HepG2 (cell line): Measurements from ENCODE around the gene CCNL1. TPM values are rescaled to one million over a fixed set of nuclear protein-coding genes. Genes with fewer than 3 reads are reported as not detected.

Source experiments
- ATAC-seq: fragments of 200-7000 bp; cut with Tn5 transposase; 3 replicates; pipeline ENCODE4 v1.9.1; 2020; ENCODE audit warnings: mild to moderate bottlenecking, moderate library complexity
- BruUV-seq: library from RNA; stranded (reverse); fragments of 400-500 nt; replicated peaks from 2 replicates; lab custom pipeline; 2021; lab: Mats Ljungman, UMichigan
- CTCF ChIA-PET: fragments of 300-600 bp; formaldehyde crosslinking; extraction: SDS; loops from one replicate; lab custom pipeline; 2021; ENCODE audit warnings: low total read pairs, inconsistent platforms, low intra/inter-chr PET ratio; lab: Yijun Ruan, JAX
- POLR2A ChIA-PET: fragments of 350-600 bp; sonication (Branson Sonifier 250); formaldehyde crosslinking; loops from one replicate; lab custom pipeline; 2020; ENCODE audit warnings: antibody characterized with exemption, inconsistent platforms; lab: Yijun Ruan, JAX
- DNase-seq: peaks from one replicate; pipeline ENCODE4 v3.0.0-alpha.2; 2015; ENCODE audit warnings: low spot score
- FAIRE-seq: peaks from 3 replicates; lab custom pipeline; 2011; peaks lifted over from hg19 to GRCh38; lab: Jason Lieb, UNC
- H2AFZ ChIP-seq: one replicate; pipeline ENCODE4 v1.6.1; 2011; ENCODE audit warnings: low read length, inconsistent platforms
- H3K27ac ChIP-seq: fragments of 300-600 bp; 3 replicates; pipeline ENCODE4 v1.8.0; 2011; ENCODE audit warnings: mixed run types, mild to moderate bottlenecking, mixed read lengths, low read length, inconsistent platforms; ENCODE audit not compliant: insufficient read depth; ENCODE audit errors: extremely low read length
- H3K27me3 ChIP-seq, 2 experiments: fragments of 200-600 bp in 1 of 2; 2 replicates in 1 of 2; 3 replicates in 1 of 2; pipeline versions ENCODE4 v1.6.0 to v1.8.0; 2011; ENCODE audit warnings: low read length in 2 of 2, mild to moderate bottlenecking in 2 of 2, moderate library complexity in 2 of 2, inconsistent platforms in 1 of 2; ENCODE audit not compliant: insufficient read depth in 2 of 2, control insufficient read depth in 1 of 2
- H3K36me3 ChIP-seq, 2 experiments: fragments of 200-600 bp in 1 of 2; replicated peaks in 1 of 2; 2 replicates in 1 of 2; 3 replicates in 1 of 2; pipeline versions ENCODE4 v1.5.1 to v1.8.0; 2011; ENCODE audit warnings: low read length in 2 of 2, inconsistent platforms in 1 of 2; ENCODE audit not compliant: insufficient read depth in 2 of 2, control insufficient read depth in 1 of 2
- H3K4me1 ChIP-seq: 2 replicates; pipeline ENCODE4 v1.5.1; 2012; ENCODE audit warnings: low read length, inconsistent platforms; ENCODE audit not compliant: insufficient read depth
- H3K4me2 ChIP-seq: 2 replicates; pipeline ENCODE4 v1.6.0; 2011; ENCODE audit warnings: low read depth, low read length, inconsistent platforms
- H3K4me3 ChIP-seq, 3 experiments: fragments of 200-600 bp in 1 of 3; sonication (generic), shearing (Covaris generic) in 1 of 3; replicated peaks in 1 of 3; 2 replicates each; pipeline ENCODE4 v1.5.1; 2011 to 2016; ENCODE audit warnings: low read length in 3 of 3, inconsistent platforms in 2 of 3, low read depth in 2 of 3, mild to moderate bottlenecking in 2 of 3, control low read depth in 1 of 3, mixed read lengths in 1 of 3; ENCODE audit not compliant: insufficient read depth in 1 of 3
- H3K79me2 ChIP-seq: one replicate; pipeline ENCODE4 v1.6.1; 2011; ENCODE audit warnings: low read length, inconsistent platforms; ENCODE audit not compliant: insufficient read depth
- H3K9ac ChIP-seq: 2 replicates; pipeline ENCODE4 v1.6.0; 2011; ENCODE audit warnings: mild to moderate bottlenecking, low read depth, low read length, inconsistent platforms; ENCODE audit not compliant: insufficient read depth
- H3K9me3 ChIP-seq: 2 replicates; pipeline ENCODE4 v1.5.1; 2012; ENCODE audit warnings: mild to moderate bottlenecking, low read length
- H4K20me1 ChIP-seq: 2 replicates; pipeline ENCODE4 v1.6.0; 2011; ENCODE audit warnings: inconsistent platforms, mild to moderate bottlenecking, low read length, moderate library complexity; ENCODE audit not compliant: insufficient read depth
- ARHGAP35 ChIP-seq: sonication (generic); formaldehyde crosslinking; IDR thresholded peaks from 2 replicates; pipeline ENCODE4 v1.9.0; 2022; ENCODE audit warnings: mild to moderate bottlenecking, inconsistent platforms, moderate library complexity, missing genetic modification reagents, borderline replicate concordance
- CC2D1A ChIP-seq: sonication (generic); formaldehyde crosslinking; IDR thresholded peaks from 2 replicates; pipeline ENCODE4 v1.8.1; 2023; ENCODE audit warnings: mild to moderate bottlenecking, missing genetic modification reagents
- EHMT2 ChIP-seq: fragments of 200-600 bp; sonication (generic); IDR thresholded peaks from 2 replicates; pipeline ENCODE4 v1.7.0; 2017; ENCODE audit warnings: antibody characterized with exemption, low read depth, low read length, borderline replicate concordance
- NFKBIZ ChIP-seq: IDR thresholded peaks from 2 replicates; pipeline ENCODE4 v1.6.1; 2018; ENCODE audit warnings: missing genetic modification reagents, missing compliant biosample characterization
- PRDM15 ChIP-seq: sonication (generic); formaldehyde crosslinking; IDR thresholded peaks from 2 replicates; pipeline ENCODE4 v1.4.0; 2020; ENCODE audit warnings: missing genetic modification reagents
- SUZ12 ChIP-seq: fragments of 150-350 bp; IDR thresholded peaks from 2 replicates; pipeline ENCODE4 v1.6.1; 2014; ENCODE audit warnings: low read depth, low read length
- ZNF564 ChIP-seq: sonication (generic); formaldehyde crosslinking; IDR thresholded peaks from 2 replicates; pipeline ENCODE4 v1.8.1; 2023; ENCODE audit warnings: mild to moderate bottlenecking, missing genetic modification reagents
- ZNF567 ChIP-seq: sonication (generic); formaldehyde crosslinking; IDR thresholded peaks from 2 replicates; pipeline ENCODE4 v1.8.1; 2023; ENCODE audit warnings: mild to moderate bottlenecking, missing genetic modification reagents, borderline replicate concordance
- WGBS: methylation state at CpG from one replicate; pipeline ENCODE4 v1.1.6; 2017; ENCODE audit warnings: low lambda C conversion rate; 5-methylcytosine and 5-hydroxymethylcytosine counted together
- in situ Hi-C: cut with HindIII; loops from 2 replicates; pipeline ENCODE4 v1.10.0; 2017; ENCODE audit warnings: low pct_unique_long_range_greater_than_20kb; ENCODE audit not compliant: extremely low pct_ligation_motif_present
- intact Hi-C: fragments of 100-400 bp; cut with micrococcal nuclease; formaldehyde crosslinking; loops from one replicate; pipeline ENCODE4 v1.10.0; 2022; ENCODE audit not compliant: unreplicated experiment
- polyA plus RNA-seq, 8 experiments: library from polyadenylated mRNA; depleted of rRNA in 3 of 8; stranded (reverse) in 7 of 8; unstranded in 1 of 8; fragments of >200 nt; fragmentation: Illumina TruSeq in 4 of 8; extraction: Trizol in 4 of 8; gene quantifications; 2 replicates each; pipeline versions ENCODE4 v1.2.1 to v1.2.3, GENCODE V29; 2011 to 2016; ENCODE audit warnings: low read depth in 4 of 8, missing spikeins in 1 of 8, mixed read lengths in 1 of 8; ENCODE audit not compliant: insufficient read depth in 1 of 8
- total RNA-seq, 5 experiments: library from RNA; depleted of rRNA; stranded (reverse); fragments of >200 nt; fragmentation: Illumina TruSeq; extraction: Trizol; gene quantifications; 2 replicates each; pipeline ENCODE4 v1.2.3, GENCODE V29; 2016; ENCODE audit warnings: low read depth in 1 of 5
- TF ChIP-seq, protein P1 (sequence below): sonication (generic); formaldehyde crosslinking; IDR thresholded peaks from 2 replicates; pipeline ENCODE4 v1.4.0; 2020; ENCODE audit warnings: mild to moderate bottlenecking, missing genetic modification reagents

The CCNL1 gene
- total and polyA plus RNA-seq, 2 of the 13 experiments (the other 11 are each of a cell fraction or from before 2014, with no cell fraction given): 151 to 303 TPM

DNA sequence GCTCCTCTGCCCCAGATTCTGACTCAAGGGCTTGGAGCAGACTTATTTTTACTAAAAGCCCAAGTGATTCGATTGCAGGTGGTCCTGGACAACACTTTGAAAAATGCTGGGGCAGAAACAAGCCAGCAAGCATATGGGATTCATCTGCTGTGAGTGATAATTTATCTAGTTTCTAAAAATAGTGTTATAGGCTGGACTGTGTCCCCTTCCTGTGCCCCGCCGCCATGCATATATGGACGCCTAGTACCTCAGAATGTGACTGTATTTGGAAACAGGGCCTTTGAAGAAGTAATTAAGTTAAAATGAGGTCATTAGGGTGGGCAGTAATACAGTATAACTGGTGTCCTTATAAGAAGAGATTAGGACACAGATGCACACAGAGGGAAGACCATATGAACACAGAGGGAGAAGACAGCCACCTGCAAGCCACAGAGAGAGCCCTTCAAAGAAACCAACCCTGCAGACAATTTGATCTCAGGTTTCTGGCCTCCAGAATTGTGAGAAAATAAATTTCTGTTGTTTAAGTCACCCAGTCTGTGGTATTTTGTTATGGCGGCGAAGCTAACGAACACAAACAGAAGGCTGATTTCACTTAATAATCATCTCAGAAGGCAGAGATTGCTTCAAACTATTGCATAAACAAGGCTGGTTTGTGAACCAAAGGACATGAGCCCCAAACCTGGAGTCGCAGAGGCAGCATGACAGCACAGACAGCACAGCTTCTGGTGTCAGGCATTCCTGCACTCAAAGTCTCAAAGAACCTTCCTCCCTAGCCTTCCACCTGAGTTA lies 59.1 kb downstream of the CCNL1 start (continued):
- TF ChIP-seq PRDM15 (CRISPR knock-in tag) (no peak), NFKBIZ (CRISPR knock-in tag) (no peak), SUZ12 (no peak), ARHGAP35 (CRISPR knock-in tag) (no peak), ZNF567 (CRISPR knock-in tag) (no peak)

DNA sequence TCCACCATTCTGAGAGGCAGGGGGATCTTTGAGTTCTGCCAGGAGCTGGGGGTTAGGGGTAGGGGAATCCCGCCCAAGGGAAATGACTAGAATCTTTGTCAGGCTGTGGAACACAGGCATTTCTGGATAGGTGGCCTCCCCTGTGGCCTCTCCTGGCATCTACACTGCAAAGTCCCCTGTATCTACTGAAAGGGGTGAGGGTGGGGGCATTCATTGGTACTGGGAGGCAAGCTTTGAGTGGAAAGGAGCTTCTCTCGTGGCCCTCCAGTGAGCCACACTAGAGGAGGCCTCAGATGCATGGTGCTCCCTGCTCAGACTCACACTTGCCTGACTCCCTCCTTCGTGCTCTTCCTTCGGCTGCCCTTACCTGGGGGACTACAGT lies 59.9 kb downstream of the CCNL1 start:
- no peak for FAIRE-seq
- no peak for ATAC-seq
- Histone ChIP-seq H3K36me3 (no peaks in the 10 kb centered on the region), H3K4me2 (no peak overlapping the region), H4K20me1 (no peaks in the 10 kb centered on the region), H3K27ac (no peak overlapping the region), H2AFZ (no peak overlapping the region), H3K9me3 (no peaks in the 10 kb centered on the region), H3K9ac (no peak overlapping the region), H3K27me3 (no peaks in the 10 kb centered on the region), H3K4me3 (no peak overlapping the region), H3K79me2 (no peaks in the 10 kb centered on the region), H3K4me1 (peaks cover 45% of the 10 kb centered on the region)
- DNase-seq: no peak
- POLR2A ChIA-PET: no interaction called here
- no TSS peak for BruUV-seq
- intact Hi-C loops: no loop called here
- CTCF ChIA-PET: no interaction called here
- in situ Hi-C loops: no loop called here
- WGBS: 100% methylated on average over 3 of the region's 4 CpGs
- TF ChIP-seq ZNF564 (CRISPR knock-in tag): no peak
- TF ChIP-seq, protein P1, sequence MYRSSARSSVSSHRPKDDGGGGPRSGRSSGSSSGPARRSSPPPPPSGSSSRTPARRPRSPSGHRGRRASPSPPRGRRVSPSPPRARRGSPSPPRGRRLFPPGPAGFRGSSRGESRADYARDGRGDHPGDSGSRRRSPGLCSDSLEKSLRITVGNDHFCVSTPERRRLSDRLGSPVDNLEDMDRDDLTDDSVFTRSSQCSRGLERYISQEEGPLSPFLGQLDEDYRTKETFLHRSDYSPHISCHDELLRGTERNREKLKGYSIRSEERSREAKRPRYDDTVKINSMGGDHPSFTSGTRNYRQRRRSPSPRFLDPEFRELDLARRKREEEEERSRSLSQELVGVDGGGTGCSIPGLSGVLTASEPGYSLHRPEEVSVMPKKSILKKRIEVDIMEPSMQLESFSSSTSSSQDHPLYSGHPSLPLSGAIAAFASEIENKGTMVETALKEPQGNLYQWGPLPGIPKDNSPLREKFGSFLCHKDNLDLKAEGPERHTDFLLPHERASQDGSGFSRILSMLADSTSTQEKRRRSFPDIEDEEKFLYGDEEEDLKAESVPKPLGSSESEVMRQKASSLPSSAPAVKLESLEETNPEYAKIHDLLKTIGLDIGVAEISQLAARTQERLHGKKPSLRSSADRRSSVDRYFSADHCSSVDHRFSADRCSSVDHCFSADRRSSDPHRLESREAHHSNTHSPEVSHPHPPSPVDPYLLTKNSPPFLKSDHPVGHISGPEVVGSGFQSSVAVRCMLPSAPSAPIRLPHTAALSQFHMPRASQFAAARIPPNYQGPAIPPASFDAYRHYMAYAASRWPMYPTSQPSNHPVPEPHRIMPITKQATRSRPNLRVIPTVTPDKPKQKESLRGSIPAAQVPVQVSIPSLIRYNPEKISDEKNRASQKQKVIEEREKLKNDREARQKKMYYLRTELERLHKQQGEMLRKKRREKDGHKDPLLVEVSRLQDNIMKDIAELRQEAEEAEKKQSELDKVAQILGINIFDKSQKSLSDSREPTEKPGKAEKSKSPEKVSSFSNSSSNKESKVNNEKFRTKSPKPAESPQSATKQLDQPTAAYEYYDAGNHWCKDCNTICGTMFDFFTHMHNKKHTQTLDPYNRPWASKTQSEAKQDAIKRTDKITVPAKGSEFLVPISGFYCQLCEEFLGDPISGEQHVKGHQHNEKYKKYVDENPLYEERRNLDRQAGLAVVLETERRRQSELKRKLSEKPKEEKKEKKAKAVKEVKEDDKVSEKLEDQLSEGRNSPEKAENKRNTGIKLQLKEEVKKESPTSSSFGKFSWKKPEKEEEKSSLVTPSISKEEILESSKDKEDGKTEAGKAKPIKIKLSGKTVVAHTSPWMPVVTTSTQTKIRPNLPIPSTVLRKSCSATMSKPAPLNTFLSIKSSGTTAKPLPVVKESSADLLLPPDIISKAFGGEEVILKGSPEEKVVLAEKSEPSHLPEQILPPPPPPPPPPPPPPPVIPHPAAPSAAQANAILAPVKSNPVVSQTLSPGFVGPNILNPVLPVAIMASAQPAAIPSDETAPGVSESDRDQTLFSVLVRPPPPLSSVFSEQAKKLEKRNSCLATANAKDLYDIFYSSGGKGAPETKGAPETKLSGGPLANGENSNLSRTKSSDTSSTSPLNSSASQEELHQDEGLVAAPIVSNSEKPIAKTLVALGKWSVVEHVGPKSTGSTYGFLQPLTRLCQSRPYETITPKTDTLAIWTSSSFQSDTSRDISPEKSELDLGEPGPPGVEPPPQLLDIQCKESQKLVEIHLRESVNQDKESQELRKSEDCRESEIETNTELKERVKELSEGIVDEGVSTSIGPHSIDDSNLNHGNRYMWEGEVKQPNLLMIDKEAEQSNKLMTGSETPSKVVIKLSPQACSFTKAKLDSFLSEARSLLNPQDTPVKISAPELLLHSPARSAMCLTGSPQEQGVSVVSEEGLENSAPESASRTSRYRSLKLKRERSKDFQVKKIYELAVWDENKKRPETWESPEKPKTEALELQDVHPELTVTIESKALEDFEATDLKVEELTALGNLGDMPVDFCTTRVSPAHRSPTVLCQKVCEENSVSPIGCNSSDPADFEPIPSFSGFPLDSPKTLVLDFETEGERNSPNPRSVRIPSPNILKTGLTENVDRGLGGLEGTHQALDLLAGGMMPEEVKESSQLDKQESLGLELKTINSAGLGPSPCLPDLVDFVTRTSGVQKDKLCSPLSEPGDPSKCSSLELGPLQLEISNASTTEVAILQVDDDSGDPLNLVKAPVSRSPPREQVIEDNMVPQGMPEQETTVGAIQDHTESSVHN (CRISPR knock-in tag): no peak
- no peak for TF ChIP-seq EHMT2
- no peak for TF ChIP-seq CC2D1A (CRISPR knock-in tag)
